Sigmoid colon (tissue), 7 donors: ENCODE measurements around the gene ZNF585A. TPM values are rescaled to one million over a fixed set of nuclear protein-coding genes. Genes with fewer than 3 reads are reported as not detected.

ENCODE experiments used
- DNase-seq: peaks from one replicate; pipeline ENCODE4 v3.0.0-alpha.2; 2019
- H3K27ac ChIP-seq, 4 donors: fragments of 200-600 bp; sonication (generic); one replicate each; pipeline ENCODE4 v1.5.1; 2016 to 2019; ENCODE audit warnings: mild to moderate bottlenecking in 1 of 4
- H3K27me3 ChIP-seq, 3 donors: fragments of 200-600 bp; sonication (generic); one replicate each; pipeline ENCODE4 v1.5.1; 2019; ENCODE audit warnings: mild to moderate bottlenecking in 1 of 3
- H3K36me3 ChIP-seq, 4 donors: fragments of 200-600 bp; sonication (generic); one replicate each; pipeline ENCODE4 v1.5.1; 2016 to 2019
- H3K4me1 ChIP-seq, 4 donors: fragments of 200-600 bp; sonication (generic); one replicate each; pipeline ENCODE4 v1.5.1; 2017 to 2019
- H3K4me3 ChIP-seq, 4 donors: fragments of 200-600 bp; sonication (generic); one replicate each; pipeline ENCODE4 v1.5.1; 2017 to 2019; ENCODE audit warnings: mild to moderate bottlenecking in 2 of 4, moderate library complexity in 1 of 4
- H3K9me3 ChIP-seq, 4 donors: fragments of 200-600 bp in 3 of 4; sonication (generic) in 3 of 4; one replicate each; pipeline versions ENCODE4 v1.5.1 to v1.6.1; 2013 to 2019
- EP300 ChIP-seq, 4 donors: sonication (generic); formaldehyde crosslinking; IDR thresholded peaks; one replicate each; pipeline ENCODE4 v1.6.1; 2017; ENCODE audit warnings: antibody characterized with exemption in 4 of 4
- POLR2A ChIP-seq, 2 donors: fragments of 450-650 bp; IDR thresholded peaks; one replicate each; pipeline ENCODE4 v1.6.1; 2016; ENCODE audit warnings: antibody characterized with exemption in 2 of 2, mild to moderate bottlenecking in 2 of 2, moderate library complexity in 2 of 2
- WGBS, 2 donors: extraction: QIAGEN DNeasy Blood & Tissue Kit; methylation state at CpG; one replicate each; pipeline ENCODE4 v1.1.7; 2013; 5-methylcytosine and 5-hydroxymethylcytosine counted together
- intact Hi-C: fragments of 100-400 bp; cut with DNase I; formaldehyde crosslinking; loops from one replicate; pipeline ENCODE4 v1.15.1; 2023
- polyA plus RNA-seq, 3 donors: library from polyadenylated mRNA; stranded (reverse); fragments of 200-250 nt; gene quantifications; one replicate each; pipeline ENCODE4 v1.2.3, GENCODE V29; 2013
- total RNA-seq, 4 donors: library from RNA; depleted of rRNA; stranded (reverse); fragments of >200 nt; gene quantifications; one replicate each; pipeline ENCODE4 v1.1.0, GENCODE V29; 2016
- TF ChIP-seq, protein P1 (sequence below), 4 experiments: fragments of 450-650 bp in 3 of 4; fragments of 200-600 bp in 1 of 4; IDR thresholded peaks; one replicate each; pipeline ENCODE4 v1.5.1; 2016 to 2019; ENCODE audit warnings: antibody characterized with exemption in 4 of 4, mild to moderate bottlenecking in 3 of 4, moderate library complexity in 2 of 4
- donor health status: healthy with polysubstance abuse.
- donor health status: Bipolar disorder and iron deficiency.
- donor health status: healthy.

Gene ZNF585A
- total and polyA plus RNA-seq, 7 donors, result 3.9 to 33.3 (median 12.6) TPM

DNA sequence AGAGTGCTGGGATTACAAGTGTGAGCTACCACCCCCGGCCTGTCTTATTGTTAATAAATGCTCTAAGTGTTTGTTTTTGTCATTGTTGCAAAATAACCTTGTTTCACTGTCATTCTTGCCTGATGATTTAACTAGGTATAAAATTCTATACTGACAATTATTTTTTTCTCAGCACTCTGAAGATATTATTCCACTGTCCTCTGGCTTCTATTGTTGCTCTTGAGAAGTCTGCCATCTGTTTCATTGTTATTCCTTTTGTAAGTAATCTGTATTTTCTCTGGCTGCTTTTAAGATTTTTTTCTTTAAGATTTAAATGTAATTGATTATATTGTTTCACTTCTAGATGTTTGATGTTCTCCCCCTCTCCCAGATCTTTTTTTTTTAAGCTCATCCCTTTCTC lies 76.6 kb downstream of the ZNF585A start:
- Histone ChIP-seq H3K4me3 (no peak overlapping the region), H3K27ac (no peak overlapping the region), H3K36me3 (peaks cover 40 to 100% (median 87%) of the 10 kb centered on the region in 4 donors), H3K4me1 (no peaks in the 10 kb centered on the region), H3K27me3 (no peaks in the 10 kb centered on the region), H3K9me3 (peaks cover 0 to 49% (median 23%) of the 10 kb centered on the region in 4 donors)
- intact Hi-C loops, result no loop called here
- no peak for TF ChIP-seq POLR2A (IDR thresholded peaks at IDR 0.05)
- no peak for TF ChIP-seq EP300 (IDR thresholded peaks at IDR 0.05)
- TF ChIP-seq, protein P1, sequence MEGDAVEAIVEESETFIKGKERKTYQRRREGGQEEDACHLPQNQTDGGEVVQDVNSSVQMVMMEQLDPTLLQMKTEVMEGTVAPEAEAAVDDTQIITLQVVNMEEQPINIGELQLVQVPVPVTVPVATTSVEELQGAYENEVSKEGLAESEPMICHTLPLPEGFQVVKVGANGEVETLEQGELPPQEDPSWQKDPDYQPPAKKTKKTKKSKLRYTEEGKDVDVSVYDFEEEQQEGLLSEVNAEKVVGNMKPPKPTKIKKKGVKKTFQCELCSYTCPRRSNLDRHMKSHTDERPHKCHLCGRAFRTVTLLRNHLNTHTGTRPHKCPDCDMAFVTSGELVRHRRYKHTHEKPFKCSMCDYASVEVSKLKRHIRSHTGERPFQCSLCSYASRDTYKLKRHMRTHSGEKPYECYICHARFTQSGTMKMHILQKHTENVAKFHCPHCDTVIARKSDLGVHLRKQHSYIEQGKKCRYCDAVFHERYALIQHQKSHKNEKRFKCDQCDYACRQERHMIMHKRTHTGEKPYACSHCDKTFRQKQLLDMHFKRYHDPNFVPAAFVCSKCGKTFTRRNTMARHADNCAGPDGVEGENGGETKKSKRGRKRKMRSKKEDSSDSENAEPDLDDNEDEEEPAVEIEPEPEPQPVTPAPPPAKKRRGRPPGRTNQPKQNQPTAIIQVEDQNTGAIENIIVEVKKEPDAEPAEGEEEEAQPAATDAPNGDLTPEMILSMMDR (IDR thresholded peaks at IDR 0.05), result no peak
- WGBS, 2 donors, result 95 to 100% methylated on average over 1 of the region's 1 CpG
- no peak for DNase-seq

Other genes starting within 250 kb of the ZNF585A start
- gene ZNF420, start 94.3 kb downstream of the ZNF585A start, total RNA-seq, result 10 to 100 TPM in 3 of 4 donors, 1 to 10 TPM in 1; 8.4 to 18.6 (median 14.1) TPM
- gene ZNF420, start 94.3 kb downstream of the ZNF585A start, polyA plus RNA-seq, result 1 to 10 TPM; 1.2 to 4.2 (median 3.8) TPM
- gene ZNF585B, start 37.8 kb upstream of the ZNF585A start, total RNA-seq, result 10 to 100 TPM; 18.6 to 31.4 (median 21.4) TPM
- gene ZNF585B, start 37.8 kb upstream of the ZNF585A start, polyA plus RNA-seq, result 1 to 10 TPM; 2.4 to 7.4 (median 3.9) TPM
- gene ZNF383, start 45.5 kb upstream of the ZNF585A start, total RNA-seq, result 10 to 100 TPM; 10.9 to 19.7 (median 13.0) TPM
- gene ZNF383, start 45.5 kb upstream of the ZNF585A start, polyA plus RNA-seq, result 1 to 10 TPM; 1.8 to 4.4 (median 2.8) TPM
- gene ZNF527, start 198.4 kb upstream of the ZNF585A start, total RNA-seq, result 10 to 100 TPM in 2 of 4 donors, 1 to 10 TPM in 2; 6.1 to 13.8 (median 9.7) TPM
- gene ZNF527, start 198.4 kb upstream of the ZNF585A start, polyA plus RNA-seq, result 1 to 10 TPM; 1.6 to 3.1 (median 1.8) TPM